Neuronal stem cell (in vitro differentiated cells): ENCODE results near the gene LRFN3.

ENCODE experiments used
- DNase-seq: peaks from one replicate; pipeline ENCODE4 v3.0.0-alpha.2; 2013; ENCODE audit warnings: low spot score
- H2AFZ ChIP-seq: one replicate; pipeline ENCODE4 v1.6.1; 2013; ENCODE audit warnings: mild to moderate bottlenecking, low read length, inconsistent platforms
- H2AK5ac ChIP-seq: 2 replicates; pipeline ENCODE4 v1.6.1; 2013; ENCODE audit warnings: low read depth, mild to moderate bottlenecking, inconsistent platforms, low read length, moderate library complexity, mixed read lengths
- H2BK120ac ChIP-seq: 2 replicates; pipeline ENCODE4 v1.6.1; 2013; ENCODE audit warnings: low read depth, mild to moderate bottlenecking, inconsistent platforms, low read length, moderate library complexity, mixed read lengths
- H2BK12ac ChIP-seq: one replicate; pipeline ENCODE4 v1.6.1; 2013; ENCODE audit warnings: low read length, inconsistent platforms
- H2BK15ac ChIP-seq: 2 replicates; pipeline ENCODE4 v1.6.1; 2013; ENCODE audit warnings: mild to moderate bottlenecking, low read length, inconsistent platforms, mixed read lengths
- H2BK5ac ChIP-seq: one replicate; pipeline ENCODE4 v1.6.1; 2013; ENCODE audit warnings: inconsistent platforms, mild to moderate bottlenecking, low read length, moderate library complexity
- H3K14ac ChIP-seq: one replicate; pipeline ENCODE4 v1.6.1; 2013; ENCODE audit warnings: low read length, inconsistent platforms
- H3K18ac ChIP-seq: 2 replicates; pipeline ENCODE4 v1.6.1; 2013; ENCODE audit warnings: low read length, inconsistent platforms
- H3K23ac ChIP-seq: 2 replicates; pipeline ENCODE4 v1.6.1; 2013; ENCODE audit warnings: low read depth, mild to moderate bottlenecking, mixed read lengths, low read length, inconsistent platforms; ENCODE audit not compliant: poor library complexity
- H3K27ac ChIP-seq: replicated peaks from 3 replicates; pipeline ENCODE4 v1.5.1; 2013; ENCODE audit warnings: low read length, inconsistent platforms
- H3K27me3 ChIP-seq, 3 experiments: 2 replicates each; pipeline ENCODE4 v1.6.1; 2013; ENCODE audit warnings: low read length in 3 of 3, mild to moderate bottlenecking in 2 of 3, inconsistent platforms in 1 of 3, low read depth in 1 of 3, mixed read lengths in 1 of 3, moderate library complexity in 1 of 3; ENCODE audit not compliant: control insufficient read depth in 3 of 3, insufficient read depth in 3 of 3
- H3K36me3 ChIP-seq, 2 donors: replicated peaks in 1 of 2; 2 replicates each; pipeline ENCODE4 v1.6.1; 2013; ENCODE audit warnings: low read length in 2 of 2; ENCODE audit not compliant: control insufficient read depth in 2 of 2, insufficient read depth in 2 of 2
- H3K4ac ChIP-seq: 2 replicates; pipeline ENCODE4 v1.6.1; 2013; ENCODE audit warnings: inconsistent platforms, mild to moderate bottlenecking, low read length, moderate library complexity
- H3K4me1 ChIP-seq, 2 donors: 1 replicate in 1 of 2; 2 replicates in 1 of 2; pipeline ENCODE4 v1.6.1; 2013; ENCODE audit warnings: low read length in 2 of 2, low read depth in 1 of 2; ENCODE audit not compliant: control insufficient read depth in 2 of 2, insufficient read depth in 1 of 2
- H3K4me2 ChIP-seq: one replicate; pipeline ENCODE4 v1.6.1; 2013; ENCODE audit warnings: mild to moderate bottlenecking, low read length, inconsistent platforms; ENCODE audit not compliant: insufficient read depth, poor library complexity, severe bottlenecking
- H3K4me3 ChIP-seq, 2 donors: 2 replicates each; pipeline ENCODE4 v1.5.1; 2013; ENCODE audit warnings: low read length in 2 of 2, mild to moderate bottlenecking in 2 of 2, inconsistent platforms in 1 of 2, moderate library complexity in 1 of 2
- H3K79me1 ChIP-seq: one replicate; pipeline ENCODE4 v1.6.1; 2013; ENCODE audit warnings: low read depth, mild to moderate bottlenecking, inconsistent platforms, low read length, moderate library complexity
- H3K9ac ChIP-seq: one replicate; pipeline ENCODE4 v1.6.1; 2013; ENCODE audit warnings: mild to moderate bottlenecking, low read depth, low read length, inconsistent platforms; ENCODE audit not compliant: poor library complexity
- H3K9me3 ChIP-seq, 2 donors: replicated peaks in 1 of 2; 2 replicates each; pipeline versions ENCODE3 to v1.6.1; 2013; ENCODE audit warnings: low read length in 2 of 2, mild to moderate bottlenecking in 2 of 2, inconsistent platforms in 1 of 2, low read depth in 1 of 2, mixed read lengths in 1 of 2, moderate library complexity in 1 of 2; ENCODE audit not compliant: control insufficient read depth in 2 of 2, insufficient read depth in 1 of 2
- H4K8ac ChIP-seq: one replicate; pipeline ENCODE4 v1.6.1; 2013; ENCODE audit warnings: low read depth, mild to moderate bottlenecking, inconsistent platforms, low read length, moderate library complexity
- H4K91ac ChIP-seq: one replicate; pipeline ENCODE4 v1.6.1; 2013; ENCODE audit warnings: low read length, low read depth, mild to moderate bottlenecking, inconsistent platforms; ENCODE audit not compliant: poor library complexity
- WGBS, 2 donors: extraction: QIAGEN DNeasy Blood & Tissue Kit; methylation state at CpG; one replicate each; pipeline ENCODE4 v1.1.7; 2013; ENCODE audit warnings: missing lambda C conversion rate in 2 of 2, mixed read lengths in 1 of 2; ENCODE audit not compliant: insufficient read length in 2 of 2, insufficient replicate concordance in 1 of 2; ENCODE audit errors: extremely low coverage in 2 of 2; 5-methylcytosine and 5-hydroxymethylcytosine counted together

LRFN3 gene

DNA sequence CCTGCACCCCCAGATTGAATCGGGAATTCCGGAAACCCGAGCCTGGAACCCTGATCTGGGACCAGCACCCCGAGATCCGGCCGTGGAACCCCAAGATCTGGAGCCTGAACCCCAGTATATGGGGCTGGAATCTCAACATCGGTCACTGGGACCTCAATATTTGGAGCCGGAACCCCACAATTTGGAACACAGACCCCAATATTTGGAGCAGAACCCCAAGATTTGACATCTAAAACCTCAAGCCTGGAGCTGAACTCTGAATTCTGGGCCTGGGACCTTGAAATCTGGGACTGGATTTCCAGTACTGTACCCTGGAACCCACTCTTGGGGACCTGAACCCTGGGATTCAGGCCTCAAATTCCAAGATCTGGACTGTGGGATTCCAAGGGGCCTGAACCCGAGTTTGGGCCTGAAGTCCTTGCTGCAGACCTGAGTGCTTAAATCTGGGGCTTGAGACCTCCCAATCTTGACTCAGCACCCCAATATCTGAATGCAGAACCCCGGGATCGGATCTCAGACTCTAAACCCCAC lies 629 bp downstream of the LRFN3 start:
- Histone ChIP-seq H3K18ac (peak overlapping the region; percentile 95), H2BK5ac (no peak overlapping the region), H3K4ac (no peak overlapping the region), H3K4me2 (peak overlapping the region; percentile 81), H2AK5ac (peak overlapping the region; percentile 6), H2BK15ac (peak overlapping the region; percentile 37), H3K23ac (no peak overlapping the region), H3K36me3 (peaks cover 5 to 28% of the 10 kb centered on the region in 2 donors), H3K79me1 (peaks cover 17% of the 10 kb centered on the region), H2BK120ac (no peak overlapping the region), H2BK12ac (no peak overlapping the region), H2AFZ (peak overlapping the region; percentile 94), H4K8ac (no peak overlapping the region), H3K27ac (no peak overlapping the region), H3K14ac (no peak overlapping the region), H3K9ac (peak overlapping the region; percentile 86), H3K4me1 (peaks cover 12 to 17% of the 10 kb centered on the region in 2 donors), H3K9me3 (no peaks in the 10 kb centered on the region), H3K4me3 (peak overlapping the region; percentile 61 to 86), H4K91ac (no peak overlapping the region), H3K27me3 (no peaks in the 10 kb centered on the region)
- WGBS, 2 donors: no CpG with 5 or more reads among the region's 11 CpGs
- DNase-seq: no peak

DNA sequence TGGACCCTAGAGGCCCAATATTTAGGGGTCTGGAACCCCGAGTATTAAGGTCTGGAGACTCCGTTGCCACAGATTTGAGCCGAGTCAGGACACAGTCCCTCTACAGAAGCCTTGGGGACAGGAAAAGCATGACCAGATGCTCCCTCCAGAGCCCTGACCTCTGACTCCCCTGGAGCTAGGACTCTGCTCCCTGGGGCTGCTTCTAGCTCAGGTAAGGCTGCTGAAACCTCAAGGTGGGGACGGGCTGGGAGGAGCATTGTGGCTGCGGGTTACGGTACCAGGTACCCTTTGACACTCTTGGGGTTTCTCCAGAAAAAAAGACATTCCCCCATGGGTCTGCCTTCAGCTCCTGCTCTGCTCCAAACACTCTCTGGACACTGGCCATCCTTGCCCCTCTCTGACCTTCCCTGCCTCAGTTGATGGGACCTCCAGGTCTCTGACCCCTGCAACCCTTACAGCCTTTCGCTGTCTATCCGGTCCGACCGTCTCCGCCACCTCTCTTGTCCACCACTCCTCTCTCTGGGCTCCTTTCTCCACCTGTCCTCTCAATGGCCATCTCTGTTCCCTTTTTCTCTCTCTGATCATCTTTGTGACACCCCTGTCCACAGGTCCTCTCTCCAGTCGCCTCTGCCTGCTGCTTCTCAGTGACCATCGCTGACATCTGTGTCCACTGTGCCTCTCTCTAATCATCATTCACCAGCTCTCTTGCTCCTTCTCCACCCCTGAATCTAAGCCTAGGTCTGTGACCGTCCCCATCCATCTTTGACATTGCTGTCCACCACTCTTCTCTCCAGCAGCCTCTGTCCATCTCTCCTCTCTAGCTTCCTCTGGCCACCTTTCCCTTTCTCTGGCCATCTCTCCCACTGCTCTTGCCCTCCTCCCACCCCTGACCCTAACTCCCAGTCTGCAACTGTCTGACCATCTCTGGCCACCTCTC lies 1.4 kb downstream of the LRFN3 start:
- Histone ChIP-seq H3K27me3 (no peaks in the 10 kb centered on the region), H3K27ac (no peak overlapping the region), H3K18ac (no peak overlapping the region), H3K4me2 (peak overlapping the region; percentile 81), H3K9me3 (peaks cover 0 to 1% of the 10 kb centered on the region in 2 donors), H2BK5ac (no peak overlapping the region), H2BK120ac (no peak overlapping the region), H3K4me1 (peaks cover 12 to 15% of the 10 kb centered on the region in 2 donors), H3K9ac (peak overlapping the region; percentile 55), H2BK15ac (no peak overlapping the region), H3K36me3 (peaks cover 9 to 35% of the 10 kb centered on the region in 2 donors), H3K79me1 (peaks cover 17% of the 10 kb centered on the region), H3K14ac (no peak overlapping the region), H4K91ac (no peak overlapping the region), H2AFZ (no peak overlapping the region), H3K4ac (no peak overlapping the region), H4K8ac (no peak overlapping the region), H2BK12ac (no peak overlapping the region), H3K4me3 (peak overlapping the region; percentile 61 to 86), H3K23ac (no peak overlapping the region), H2AK5ac (peak overlapping the region; percentile 6)
- WGBS, 2 donors: no CpG with 5 or more reads among the region's 14 CpGs
- no peak for DNase-seq

DNA sequence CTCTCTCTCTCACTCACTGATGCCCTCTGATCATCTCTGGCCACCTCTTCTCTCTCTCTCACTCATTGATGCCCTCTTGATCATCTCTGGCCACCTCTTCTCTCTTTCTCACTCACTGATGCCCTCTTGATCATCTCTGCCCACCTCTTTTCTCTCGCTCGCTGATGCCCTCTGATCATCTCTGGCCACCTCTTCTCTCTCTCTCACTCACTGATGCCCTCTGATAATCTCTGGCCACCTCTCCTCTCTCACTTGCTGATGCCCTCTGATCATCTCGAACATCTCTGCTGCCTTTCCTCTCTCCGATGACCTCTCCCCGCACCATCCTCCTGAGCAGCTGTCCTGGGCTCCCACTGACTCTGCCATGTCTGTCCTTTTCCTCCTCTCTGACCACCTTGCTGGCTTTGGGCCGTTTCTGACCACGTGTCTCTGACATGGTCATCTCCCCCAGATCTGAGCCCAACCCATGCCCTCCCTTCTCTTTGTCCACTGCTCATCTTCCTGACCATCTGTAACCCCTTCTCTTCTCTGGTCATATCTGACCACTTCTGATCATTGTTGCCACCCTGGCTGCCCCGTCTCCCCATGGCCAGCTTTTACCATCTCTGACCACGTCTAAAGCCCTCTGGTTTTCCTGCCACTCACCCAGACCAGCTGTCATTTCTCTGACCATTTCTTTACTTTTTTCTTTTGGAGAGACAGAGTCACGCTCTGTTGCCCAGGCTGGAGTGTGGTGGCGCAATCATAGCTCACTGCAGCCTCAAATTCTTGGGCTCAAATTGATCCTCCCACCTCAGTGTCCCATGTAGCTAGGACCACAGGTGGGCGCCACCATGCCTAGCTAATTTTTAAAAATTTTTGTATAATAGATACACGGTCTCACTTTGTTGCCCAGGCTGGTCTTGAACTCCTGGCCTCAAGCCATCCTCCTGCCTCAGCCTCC lies 2.4 kb downstream of the LRFN3 start:
- H2BK15ac ChIP-seq: no peak overlapping the region
- no peak overlapping the region for H3K18ac ChIP-seq
- no peak overlapping the region for H4K8ac ChIP-seq
- DNase-seq: no peak
- no peak overlapping the region for H2AFZ ChIP-seq
- no CpG with 5 or more reads among the region's 13 CpGs for WGBS, 2 donors
- H3K4me3 ChIP-seq: peak overlapping the region in 1 of 2 donors; percentile 61
- no peaks in the 10 kb centered on the region for H3K27me3 ChIP-seq
- no peak overlapping the region for H3K27ac ChIP-seq
- no peak overlapping the region for H3K9ac ChIP-seq
- no peak overlapping the region for H3K14ac ChIP-seq
- H3K4me1 ChIP-seq: peaks cover 12 to 15% of the 10 kb centered on the region in 2 donors
- H2AK5ac ChIP-seq: no peak overlapping the region
- no peak overlapping the region for H2BK12ac ChIP-seq
- H3K23ac ChIP-seq: peak overlapping the region; percentile 73
- peaks cover 17% of the 10 kb centered on the region for H3K79me1 ChIP-seq
- no peak overlapping the region for H4K91ac ChIP-seq
- H3K4me2 ChIP-seq: peak overlapping the region; percentile 81
- peaks cover 10 to 36% of the 10 kb centered on the region in 2 donors for H3K36me3 ChIP-seq
- H2BK120ac ChIP-seq: no peak overlapping the region
- H3K4ac ChIP-seq: no peak overlapping the region
- peaks cover 0 to 1% of the 10 kb centered on the region in 2 donors for H3K9me3 ChIP-seq
- H2BK5ac ChIP-seq: no peak overlapping the region
